H9 (cell line): ENCODE measurements around the gene PARVB. TPM values are rescaled to one million over a fixed set of nuclear protein-coding genes. Genes with fewer than 3 reads are reported as not detected.

Source experiments
- DNase-seq: peaks from one replicate; pipeline ENCODE4 v3.0.0-alpha.2; 2017
- H2AFZ ChIP-seq: one replicate; pipeline ENCODE4 v1.6.1; 2013; ENCODE audit warnings: mild to moderate bottlenecking, low read length, control low read depth, moderate library complexity
- H2AK5ac ChIP-seq: 2 replicates; pipeline ENCODE4 v1.6.1; 2013; ENCODE audit warnings: low read length, control low read depth, mixed read lengths; ENCODE audit not compliant: insufficient read length
- H2BK120ac ChIP-seq: one replicate; pipeline ENCODE4 v1.6.1; 2013; ENCODE audit warnings: low read depth, mild to moderate bottlenecking, low read length, control low read depth, inconsistent platforms; ENCODE audit not compliant: poor library complexity, severe bottlenecking
- H2BK12ac ChIP-seq: 2 replicates; pipeline ENCODE4 v1.6.1; 2013; ENCODE audit warnings: low read length, control low read depth, mixed read lengths, low read depth; ENCODE audit not compliant: insufficient read length
- H2BK15ac ChIP-seq: 2 replicates; pipeline ENCODE4 v1.6.1; 2013; ENCODE audit warnings: low read depth, low read length, control low read depth
- H2BK20ac ChIP-seq: one replicate; pipeline ENCODE4 v1.6.1; 2013; ENCODE audit warnings: low read depth, mild to moderate bottlenecking, low read length, control low read depth, inconsistent platforms; ENCODE audit not compliant: poor library complexity, severe bottlenecking
- H2BK5ac ChIP-seq: 2 replicates; pipeline ENCODE4 v1.6.1; 2013; ENCODE audit warnings: low read length, control low read depth, mixed read lengths; ENCODE audit not compliant: insufficient read length
- H3K14ac ChIP-seq: 2 replicates; pipeline ENCODE4 v1.6.1; 2013; ENCODE audit warnings: low read length, control low read depth; ENCODE audit not compliant: insufficient read depth
- H3K18ac ChIP-seq: 2 replicates; pipeline ENCODE4 v1.6.1; 2013; ENCODE audit warnings: low read depth, mild to moderate bottlenecking, mixed read lengths, low read length, control low read depth; ENCODE audit not compliant: insufficient read length
- H3K23ac ChIP-seq: 2 replicates; pipeline ENCODE4 v1.6.1; 2013; ENCODE audit warnings: low read length, control low read depth, mixed read lengths, low read depth; ENCODE audit not compliant: insufficient read length
- H3K23me2 ChIP-seq: 2 replicates; pipeline ENCODE4 v1.6.1; 2013; ENCODE audit warnings: low read depth, mild to moderate bottlenecking, mixed read lengths, low read length, control low read depth; ENCODE audit not compliant: insufficient read length, poor library complexity, severe bottlenecking
- H3K27ac ChIP-seq: 2 replicates; pipeline ENCODE4 v1.5.1; 2013; ENCODE audit warnings: low read length, control low read depth, mixed read lengths, low read depth; ENCODE audit not compliant: insufficient read length
- H3K27me3 ChIP-seq: 2 replicates; pipeline ENCODE4 v1.6.1; 2013; ENCODE audit warnings: low read length, control low read depth, inconsistent platforms; ENCODE audit not compliant: insufficient read depth
- H3K4ac ChIP-seq: 2 replicates; pipeline ENCODE4 v1.6.1; 2013; ENCODE audit warnings: low read depth, mild to moderate bottlenecking, control low read depth, inconsistent platforms, low read length, moderate library complexity
- H3K4me1 ChIP-seq: 2 replicates; pipeline ENCODE4 v1.6.1; 2013; ENCODE audit warnings: low read length, control low read depth, inconsistent platforms; ENCODE audit not compliant: insufficient read depth
- H3K4me2 ChIP-seq: 2 replicates; pipeline ENCODE4 v1.6.1; 2013; ENCODE audit warnings: low read length, control low read depth, mixed read lengths; ENCODE audit not compliant: insufficient read length, insufficient read depth
- H3K56ac ChIP-seq: 2 replicates; pipeline ENCODE4 v1.6.1; 2013; ENCODE audit warnings: low read depth, mild to moderate bottlenecking, mixed read lengths, low read length, control low read depth; ENCODE audit not compliant: insufficient read length
- H3K79me1 ChIP-seq: 2 replicates; pipeline ENCODE4 v1.6.1; 2013; ENCODE audit warnings: low read depth, mild to moderate bottlenecking, moderate library complexity, low read length, control low read depth, inconsistent platforms; ENCODE audit not compliant: insufficient read depth, poor library complexity, severe bottlenecking
- H3K79me2 ChIP-seq: 2 replicates; pipeline ENCODE4 v1.6.1; 2013; ENCODE audit warnings: low read length, control low read depth, inconsistent platforms; ENCODE audit not compliant: insufficient read depth
- H3K9ac ChIP-seq: 2 replicates; pipeline ENCODE4 v1.6.1; 2013; ENCODE audit warnings: low read length, control low read depth, mixed read lengths; ENCODE audit not compliant: insufficient read length; ENCODE audit errors: extremely low read depth
- H3K9me3 ChIP-seq: one replicate; pipeline ENCODE4 v1.6.1; 2013; ENCODE audit warnings: low read depth, low read length, inconsistent platforms; ENCODE audit not compliant: control insufficient read depth
- H3T11ph ChIP-seq: one replicate; pipeline ENCODE4 v1.6.1; 2013; ENCODE audit warnings: mild to moderate bottlenecking, low read length, control low read depth, inconsistent platforms
- H4K20me1 ChIP-seq: one replicate; pipeline ENCODE4 v1.6.1; 2013; ENCODE audit not compliant: control insufficient read depth, insufficient read length, insufficient read depth
- H4K5ac ChIP-seq: 2 replicates; pipeline ENCODE4 v1.6.1; 2013; ENCODE audit warnings: low read depth, mild to moderate bottlenecking, mixed read lengths, low read length, control low read depth; ENCODE audit not compliant: insufficient read length
- H4K8ac ChIP-seq: replicated peaks from 2 replicates; pipeline ENCODE4 v1.6.1; 2013; ENCODE audit warnings: low read length, control low read depth, mixed read lengths, low read depth; ENCODE audit not compliant: insufficient read length
- H4K91ac ChIP-seq: 2 replicates; pipeline ENCODE4 v1.6.1; 2013; ENCODE audit warnings: low read depth, mild to moderate bottlenecking, moderate library complexity, mixed read lengths, low read length, control low read depth; ENCODE audit not compliant: insufficient read length
- H3K27ac Mint-ChIP-seq, 3 experiments: 2 replicates in 2 of 3; 3 replicates in 1 of 3; pipeline ENCODE4 v1.8.0; 2020 to 2021; ENCODE audit warnings: mixed read lengths in 3 of 3, mild to moderate bottlenecking in 1 of 3, moderate library complexity in 1 of 3
- H3K27me3 Mint-ChIP-seq: 2 replicates; pipeline ENCODE4 v1.8.0; 2021; ENCODE audit warnings: low read depth, mild to moderate bottlenecking, moderate library complexity, mixed read lengths
- H3K36me3 Mint-ChIP-seq, 3 experiments: 2 replicates in 2 of 3; 3 replicates in 1 of 3; pipeline ENCODE4 v1.8.0; 2020 to 2021; ENCODE audit warnings: low read depth in 3 of 3, mixed read lengths in 3 of 3; ENCODE audit not compliant: insufficient read depth in 1 of 3
- H3K4me1 Mint-ChIP-seq, 2 experiments: 2 replicates each; pipeline ENCODE4 v1.8.0; 2020; ENCODE audit warnings: mixed read lengths in 2 of 2
- H3K4me3 Mint-ChIP-seq, 2 experiments: 2 replicates in 1 of 2; 3 replicates in 1 of 2; pipeline ENCODE4 v1.8.0; 2020 to 2021; ENCODE audit warnings: mild to moderate bottlenecking in 2 of 2, mixed read lengths in 2 of 2, moderate library complexity in 1 of 2
- H3K9me3 Mint-ChIP-seq, 2 experiments: 2 replicates in 1 of 2; 3 replicates in 1 of 2; pipeline ENCODE4 v1.8.0; 2020; ENCODE audit warnings: mild to moderate bottlenecking in 2 of 2, mixed read lengths in 2 of 2, moderate library complexity in 1 of 2
- WGBS: extraction: QIAGEN DNeasy Blood & Tissue Kit; methylation state at CpG from one replicate; pipeline ENCODE4 v1.1.7; 2013; ENCODE audit warnings: missing lambda C conversion rate, low lambda C conversion rate, mixed read lengths; ENCODE audit not compliant: insufficient read length; ENCODE audit errors: extremely low coverage; 5-methylcytosine and 5-hydroxymethylcytosine counted together
- total RNA-seq: library from RNA; stranded (reverse); gene quantifications from 2 replicates; pipeline ENCODE4 v1.2.1, GENCODE V29; 2021
- TF ChIP-seq, protein P1 (sequence below): fragments of 200-600 bp; sonication (generic); conservative IDR thresholded peaks from 3 replicates; pipeline ENCODE4 v1.8.0; 2021; ENCODE audit warnings: antibody characterized with exemption, mild to moderate bottlenecking

The PARVB gene
- total RNA-seq, 1 experiment from 2014 or later = 15.6 TPM

- peaks cover 5% of the 10 kb centered on the region for H4K20me1 ChIP-seq
- H3K79me1 ChIP-seq = no peaks in the 10 kb centered on the region
- H3K14ac ChIP-seq = 0 out of 2 replicates have a peak overlapping the region, but pooled peaks have one; percentile 44
- H3K56ac ChIP-seq = no peak overlapping the region
- H2BK12ac ChIP-seq = no peak overlapping the region
- no peak overlapping the region for H4K91ac ChIP-seq
- H4K5ac ChIP-seq = no peak overlapping the region
- no peaks in the 10 kb centered on the region for H3K4me1 ChIP-seq
- H3K36me3 Mint-ChIP-seq = no peaks in the 10 kb centered on the region; a peak in 1 of 7 replicates
- no peak overlapping the region for H4K8ac ChIP-seq
- H3K27ac Mint-ChIP-seq = peak overlapping the region in 1 of 3 experiments; percentile 49; a peak in 1 of 7 replicates
- H3K23me2 ChIP-seq = no peaks in the 10 kb centered on the region
- H2AK5ac ChIP-seq = no peak overlapping the region
- peaks cover 0 to 4% of the 10 kb centered on the region in 2 experiments; a peak in 2 of 4 replicates for H3K4me1 Mint-ChIP-seq
- no peak overlapping the region for H2BK5ac ChIP-seq
- H3K27me3 Mint-ChIP-seq = peaks cover 7% of the 10 kb centered on the region
- H3K9me3 ChIP-seq = no peaks in the 10 kb centered on the region
- no peaks in the 10 kb centered on the region for H3K9me3 Mint-ChIP-seq
- H3K18ac ChIP-seq = no peak overlapping the region
- no CpG with 5 or more reads among the region's 11 CpGs for WGBS
- no peaks in the 10 kb centered on the region for H3K79me2 ChIP-seq
- TF ChIP-seq, protein P1, sequence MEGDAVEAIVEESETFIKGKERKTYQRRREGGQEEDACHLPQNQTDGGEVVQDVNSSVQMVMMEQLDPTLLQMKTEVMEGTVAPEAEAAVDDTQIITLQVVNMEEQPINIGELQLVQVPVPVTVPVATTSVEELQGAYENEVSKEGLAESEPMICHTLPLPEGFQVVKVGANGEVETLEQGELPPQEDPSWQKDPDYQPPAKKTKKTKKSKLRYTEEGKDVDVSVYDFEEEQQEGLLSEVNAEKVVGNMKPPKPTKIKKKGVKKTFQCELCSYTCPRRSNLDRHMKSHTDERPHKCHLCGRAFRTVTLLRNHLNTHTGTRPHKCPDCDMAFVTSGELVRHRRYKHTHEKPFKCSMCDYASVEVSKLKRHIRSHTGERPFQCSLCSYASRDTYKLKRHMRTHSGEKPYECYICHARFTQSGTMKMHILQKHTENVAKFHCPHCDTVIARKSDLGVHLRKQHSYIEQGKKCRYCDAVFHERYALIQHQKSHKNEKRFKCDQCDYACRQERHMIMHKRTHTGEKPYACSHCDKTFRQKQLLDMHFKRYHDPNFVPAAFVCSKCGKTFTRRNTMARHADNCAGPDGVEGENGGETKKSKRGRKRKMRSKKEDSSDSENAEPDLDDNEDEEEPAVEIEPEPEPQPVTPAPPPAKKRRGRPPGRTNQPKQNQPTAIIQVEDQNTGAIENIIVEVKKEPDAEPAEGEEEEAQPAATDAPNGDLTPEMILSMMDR = no peak
- H3K4ac ChIP-seq = no peak overlapping the region
- no peak overlapping the region for H3T11ph ChIP-seq
- H3K27me3 ChIP-seq = no peaks in the 10 kb centered on the region
- H3K4me2 ChIP-seq = no peak overlapping the region
- H3K9ac ChIP-seq = no peak overlapping the region
- no peak overlapping the region for H3K23ac ChIP-seq
- H3K27ac ChIP-seq = no peak overlapping the region
- no peak overlapping the region for H2BK15ac ChIP-seq
- no peak overlapping the region for H2AFZ ChIP-seq
- H2BK20ac ChIP-seq = no peak overlapping the region
- no peak overlapping the region for H2BK120ac ChIP-seq
- H3K4me3 Mint-ChIP-seq = no peak overlapping the region
- no peak for DNase-seq
These were observed 178.2 kb downstream of the PARVB start for GRCh38 chr22:44202261-44202789.
